Endodermal cell (in vitro differentiated cells): ENCODE data around the gene CHMP4B. TPM values are rescaled to one million over a fixed set of nuclear protein-coding genes. Genes with fewer than 3 reads are reported as not detected.

Experiments used
- DNase-seq: peaks from one replicate; pipeline ENCODE4 v3.0.0-alpha.2; 2017
- H3K27ac ChIP-seq: 2 replicates; pipeline ENCODE4 v1.5.1; 2013; ENCODE audit warnings: mild to moderate bottlenecking, low read depth, low read length, moderate library complexity
- H3K27me3 ChIP-seq: 2 replicates; pipeline ENCODE4 v1.6.1; 2013; ENCODE audit warnings: mild to moderate bottlenecking, low read length, moderate library complexity; ENCODE audit not compliant: insufficient read depth, control insufficient read depth, poor library complexity, severe bottlenecking
- H3K36me3 ChIP-seq: 2 replicates; pipeline ENCODE4 v1.7.0; 2013; ENCODE audit warnings: mild to moderate bottlenecking, low read length, moderate library complexity; ENCODE audit not compliant: control insufficient read depth, insufficient read depth
- H3K4me1 ChIP-seq: one replicate; pipeline ENCODE4 v1.7.0; 2013; ENCODE audit warnings: low read length; ENCODE audit not compliant: control insufficient read depth, insufficient read depth
- H3K4me3 ChIP-seq: 2 replicates; pipeline ENCODE4 v1.5.1; 2013; ENCODE audit warnings: mild to moderate bottlenecking, low read length, moderate library complexity
- H3K9ac ChIP-seq: 2 replicates; pipeline ENCODE4 v1.6.1; 2013; ENCODE audit warnings: mild to moderate bottlenecking, low read length, moderate library complexity; ENCODE audit not compliant: poor library complexity, severe bottlenecking; ENCODE audit errors: extremely low read depth
- H3K9me3 ChIP-seq: 2 replicates; pipeline ENCODE4 v1.6.1; 2013; ENCODE audit warnings: mild to moderate bottlenecking, low read length, moderate library complexity; ENCODE audit not compliant: control insufficient read depth
- H3K27ac Mint-ChIP-seq: 2 replicates; pipeline ENCODE4 v1.8.0; 2020; ENCODE audit warnings: mixed read lengths
- H3K27me3 Mint-ChIP-seq: 2 replicates; pipeline ENCODE4 v1.8.0; 2021; ENCODE audit warnings: mild to moderate bottlenecking, mixed read lengths; ENCODE audit not compliant: insufficient read depth
- H3K36me3 Mint-ChIP-seq: 2 replicates; pipeline ENCODE4 v1.8.0; 2020; ENCODE audit warnings: low read depth, mixed read lengths
- H3K4me1 Mint-ChIP-seq: 2 replicates; pipeline ENCODE4 v1.8.0; 2020; ENCODE audit warnings: mixed read lengths
- H3K4me3 Mint-ChIP-seq: 2 replicates; pipeline ENCODE4 v1.8.0; 2020; ENCODE audit warnings: mild to moderate bottlenecking, moderate library complexity, mixed read lengths
- H3K9me3 Mint-ChIP-seq: 2 replicates; pipeline ENCODE4 v1.8.0; 2020; ENCODE audit warnings: mild to moderate bottlenecking, mixed read lengths
- CTCF ChIP-seq: fragments of 200-600 bp; sonication (generic); conservative IDR thresholded peaks from 2 replicates; pipeline ENCODE4 v1.5.0; 2021; ENCODE audit warnings: antibody characterized with exemption, mild to moderate bottlenecking
- WGBS, 2 experiments: methylation state at CpG; one replicate each; pipeline versions ENCODE4 v1.1.5 to v1.1.7; 2013; ENCODE audit warnings: missing lambda C conversion rate in 2 of 2, mixed read lengths in 1 of 2; ENCODE audit not compliant: insufficient coverage in 1 of 2, insufficient read length in 1 of 2; 5-methylcytosine and 5-hydroxymethylcytosine counted together
- total RNA-seq, 2 donors: library from RNA; stranded (reverse); fragmentation: NEBNext Ultra II Directional in 1 of 2; extraction: Animal tissue kit (Norgen Biotek cat#: 25700) in 1 of 2; gene quantifications; 2 replicates in 1 of 2; 3 replicates in 1 of 2; pipeline ENCODE4 v1.2.1, GENCODE V29; 2021

The CHMP4B gene
- total RNA-seq, 2 donors from 2014 or later = 81.5 to 116 TPM

GRCh38 chr20:33890557-33890956, 79.4 kb downstream of the CHMP4B start:
- no peak for DNase-seq
- TF ChIP-seq CTCF = no peak
- no peaks in the 10 kb centered on the region for H3K4me1 Mint-ChIP-seq
- H3K36me3 Mint-ChIP-seq = no peaks in the 10 kb centered on the region
- no peaks in the 10 kb centered on the region for H3K4me1 ChIP-seq
- no peak overlapping the region for H3K4me3 Mint-ChIP-seq
- H3K9ac ChIP-seq = no peak overlapping the region
- H3K27me3 Mint-ChIP-seq = peaks cover 8% of the 10 kb centered on the region
- WGBS, 2 experiments = 63% methylated on average over 1 of the region's 1 CpG; no CpG with 5 or more reads in 1 of the 2 experiments
- H3K27me3 ChIP-seq = peaks cover 5% of the 10 kb centered on the region
- H3K36me3 ChIP-seq = no peaks in the 10 kb centered on the region
- no peak overlapping the region for H3K4me3 ChIP-seq
- no peaks in the 10 kb centered on the region for H3K9me3 ChIP-seq
- no peak overlapping the region for H3K27ac ChIP-seq
- H3K9me3 Mint-ChIP-seq = peaks cover 5% of the 10 kb centered on the region
- no peak overlapping the region for H3K27ac Mint-ChIP-seq

- no peak overlapping the region for H3K27ac ChIP-seq
Observed at GRCh38 chr20:33893314-33893713, 82.2 kb downstream of the CHMP4B start.

GRCh38 chr20:33894798-33895197, 83.7 kb downstream of the CHMP4B start:
- Mint-ChIP-seq H3K9me3 (no peaks in the 10 kb centered on the region), H3K36me3 (no peaks in the 10 kb centered on the region), H3K27ac (no peak overlapping the region), H3K27me3 (peaks cover 20% of the 10 kb centered on the region), H3K4me3 (no peak overlapping the region), H3K4me1 (no peaks in the 10 kb centered on the region)
- WGBS, 2 experiments = 97 to 99% methylated on average over 3 of the region's 3 CpGs
- no peaks in the 10 kb centered on the region for H3K4me1 ChIP-seq
- no peak for TF ChIP-seq CTCF
- DNase-seq = no peak
- no peaks in the 10 kb centered on the region for H3K36me3 ChIP-seq
- no peak overlapping the region for H3K9ac ChIP-seq
- peaks cover 9% of the 10 kb centered on the region for H3K27me3 ChIP-seq
- H3K27ac ChIP-seq = no peak overlapping the region
- no peaks in the 10 kb centered on the region for H3K9me3 ChIP-seq
- no peak overlapping the region for H3K4me3 ChIP-seq

More at GRCh38 chr20:33893314-33893713, 82.2 kb downstream of the CHMP4B start:
- no peak for TF ChIP-seq CTCF
- no peak overlapping the region for H3K4me3 Mint-ChIP-seq
- H3K27me3 Mint-ChIP-seq = peaks cover 20% of the 10 kb centered on the region
- H3K9me3 Mint-ChIP-seq = no peaks in the 10 kb centered on the region
- no peak overlapping the region for H3K27ac Mint-ChIP-seq
- WGBS, 2 experiments = 98 to 100% methylated on average over 2 to 4 of the region's 4 CpGs
- H3K4me1 ChIP-seq = no peaks in the 10 kb centered on the region
- peaks cover 9% of the 10 kb centered on the region for H3K27me3 ChIP-seq
- no peak for DNase-seq
- H3K9me3 ChIP-seq = no peaks in the 10 kb centered on the region
- no peaks in the 10 kb centered on the region for H3K4me1 Mint-ChIP-seq
- H3K36me3 Mint-ChIP-seq = no peaks in the 10 kb centered on the region
- no peak overlapping the region for H3K9ac ChIP-seq
- H3K4me3 ChIP-seq = no peak overlapping the region
- no peaks in the 10 kb centered on the region for H3K36me3 ChIP-seq
